ENCODE results near the gene PLA2G12B. TPM values are rescaled to one million over a fixed set of nuclear protein-coding genes. Genes with fewer than 3 reads are reported as not detected.

PLA2G12B gene
- total RNA-seq, 1 donor from 2014 or later = not detected

DNA sequence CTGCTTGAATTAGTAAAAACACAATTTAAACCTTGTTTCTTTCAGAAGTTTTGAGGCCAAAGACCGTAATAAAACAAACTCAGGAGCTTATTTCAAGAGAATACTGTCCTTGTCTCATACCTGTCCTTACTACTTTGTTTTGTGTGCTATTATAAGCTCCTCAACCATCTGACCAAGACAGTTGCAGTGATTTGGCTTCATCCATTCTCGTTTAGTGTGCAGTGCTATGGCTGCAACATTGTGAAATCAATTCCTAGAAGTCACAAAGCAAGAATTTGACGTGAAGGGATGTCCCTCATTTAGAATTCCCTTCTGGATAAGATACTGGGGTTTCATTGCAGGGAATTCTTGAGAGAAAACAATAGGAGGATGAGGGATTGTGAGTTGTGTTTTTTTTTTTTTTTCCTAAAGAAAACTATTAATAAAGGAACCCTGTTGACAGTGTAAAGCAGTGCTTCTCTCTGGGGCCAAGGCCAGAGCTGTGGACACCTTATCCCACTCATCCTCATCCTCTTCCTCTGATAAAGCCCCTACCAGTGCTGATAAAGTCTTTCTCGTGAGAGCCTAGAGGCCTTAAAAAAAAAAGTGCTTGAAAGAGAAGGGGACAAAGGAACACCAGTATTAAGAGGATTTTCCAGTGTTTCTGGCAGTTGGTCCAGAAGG lies 61.3 kb downstream of the PLA2G12B start, which contains the start of gene OIT3:
Gene OIT3 (plus strand): TSS at position 604 of the 663 bp plus-strand sequence. CDS start 60 bp downstream, outside the sequence.
- Mint-ChIP-seq H3K4me1 (ENCODE audit: low read depth, unreplicated experiment) (no peaks in the 10 kb centered on the region), H3K36me3 (ENCODE audit: low read depth, unreplicated experiment) (peaks cover 9% of the 10 kb centered on the region), H3K27ac (ENCODE audit: unreplicated experiment) (no peak within 1 kb of the TSS), H3K27me3 (ENCODE audit: low read depth, unreplicated experiment) (no peaks in the 10 kb centered on the region), H3K9me3 (ENCODE audit: unreplicated experiment) (no peaks in the 10 kb centered on the region), H3K4me3 (ENCODE audit: unreplicated experiment) (no peak within 1 kb of the TSS)
- H3K9ac ChIP-seq (ENCODE audit: low read length) = no peak within 1 kb of the TSS
- H3K4me2 ChIP-seq (ENCODE audit: low read length) = no peak within 1 kb of the TSS
- TF ChIP-seq, protein P1, sequence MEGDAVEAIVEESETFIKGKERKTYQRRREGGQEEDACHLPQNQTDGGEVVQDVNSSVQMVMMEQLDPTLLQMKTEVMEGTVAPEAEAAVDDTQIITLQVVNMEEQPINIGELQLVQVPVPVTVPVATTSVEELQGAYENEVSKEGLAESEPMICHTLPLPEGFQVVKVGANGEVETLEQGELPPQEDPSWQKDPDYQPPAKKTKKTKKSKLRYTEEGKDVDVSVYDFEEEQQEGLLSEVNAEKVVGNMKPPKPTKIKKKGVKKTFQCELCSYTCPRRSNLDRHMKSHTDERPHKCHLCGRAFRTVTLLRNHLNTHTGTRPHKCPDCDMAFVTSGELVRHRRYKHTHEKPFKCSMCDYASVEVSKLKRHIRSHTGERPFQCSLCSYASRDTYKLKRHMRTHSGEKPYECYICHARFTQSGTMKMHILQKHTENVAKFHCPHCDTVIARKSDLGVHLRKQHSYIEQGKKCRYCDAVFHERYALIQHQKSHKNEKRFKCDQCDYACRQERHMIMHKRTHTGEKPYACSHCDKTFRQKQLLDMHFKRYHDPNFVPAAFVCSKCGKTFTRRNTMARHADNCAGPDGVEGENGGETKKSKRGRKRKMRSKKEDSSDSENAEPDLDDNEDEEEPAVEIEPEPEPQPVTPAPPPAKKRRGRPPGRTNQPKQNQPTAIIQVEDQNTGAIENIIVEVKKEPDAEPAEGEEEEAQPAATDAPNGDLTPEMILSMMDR (IDR thresholded peaks at IDR 0.05; ENCODE audit: insufficient read depth, low read depth, low read length) = no peak
- TF ChIP-seq EZH2 (IDR thresholded peaks at IDR 0.05; ENCODE audit: insufficient read depth, low read length) = no peak
- no peaks in the 10 kb centered on the region for H3K27me3 ChIP-seq (ENCODE audit: insufficient read depth, low read length)
- H4K20me1 ChIP-seq (ENCODE audit: insufficient read depth, low read length) = no peaks in the 10 kb centered on the region
- DNase-seq (ENCODE audit: low read depth) (no peak), FAIRE-seq (no peak)
- H3K4me1 ChIP-seq (ENCODE audit: insufficient read depth, low read length) = no peaks in the 10 kb centered on the region
- no peak within 1 kb of the TSS for H3K4me3 ChIP-seq (ENCODE audit: insufficient read depth, low read depth, low read length)
- no peaks in the 10 kb centered on the region for H3K79me2 ChIP-seq (ENCODE audit: insufficient read depth, low read length)
- H2AFZ ChIP-seq (ENCODE audit: low read depth, low read length) = no peak within 1 kb of the TSS
- no peaks in the 10 kb centered on the region for H3K36me3 ChIP-seq (ENCODE audit: insufficient read depth, low read length)
- no peak within 1 kb of the TSS for H3K27ac ChIP-seq (ENCODE audit: low read depth, low read length)
- H3K9me3 ChIP-seq (ENCODE audit: insufficient read depth, low read depth, low read length) = no peaks in the 10 kb centered on the region

- no peak overlapping the region for H3K4me3 ChIP-seq (ENCODE audit: insufficient read depth, low read depth, low read length)
- H3K4me1 ChIP-seq (ENCODE audit: insufficient read depth, low read length) = peaks cover 7% of the 10 kb centered on the region
- DNase-seq (ENCODE audit: low read depth) (no peak), FAIRE-seq (no peak)
- Mint-ChIP-seq H3K4me1 (ENCODE audit: low read depth, unreplicated experiment) (peaks cover 6% of the 10 kb centered on the region), H3K36me3 (ENCODE audit: low read depth, unreplicated experiment) (peaks cover 15% of the 10 kb centered on the region), H3K4me3 (ENCODE audit: unreplicated experiment) (no peak overlapping the region), H3K27me3 (ENCODE audit: low read depth, unreplicated experiment) (no peaks in the 10 kb centered on the region), H3K9me3 (ENCODE audit: unreplicated experiment) (no peaks in the 10 kb centered on the region), H3K27ac (ENCODE audit: unreplicated experiment) (no peak overlapping the region)
- TF ChIP-seq EZH2 (IDR thresholded peaks at IDR 0.05; ENCODE audit: insufficient read depth, low read length) = no peak
- TF ChIP-seq, protein P1 (IDR thresholded peaks at IDR 0.05; ENCODE audit: insufficient read depth, low read depth, low read length) = no peak
- H3K36me3 ChIP-seq (ENCODE audit: insufficient read depth, low read length) = no peaks in the 10 kb centered on the region
- no peak overlapping the region for H3K27ac ChIP-seq (ENCODE audit: low read depth, low read length)
- H3K27me3 ChIP-seq (ENCODE audit: insufficient read depth, low read length) = no peaks in the 10 kb centered on the region
- no peaks in the 10 kb centered on the region for H4K20me1 ChIP-seq (ENCODE audit: insufficient read depth, low read length)
- H3K9me3 ChIP-seq (ENCODE audit: insufficient read depth, low read depth, low read length) = no peaks in the 10 kb centered on the region
- H3K9ac ChIP-seq (ENCODE audit: low read length) = no peak overlapping the region
- no peak overlapping the region for H2AFZ ChIP-seq (ENCODE audit: low read depth, low read length)
- no peaks in the 10 kb centered on the region for H3K79me2 ChIP-seq (ENCODE audit: insufficient read depth, low read length)
- no peak overlapping the region for H3K4me2 ChIP-seq (ENCODE audit: low read length)
These were observed 64.5 kb downstream of the PLA2G12B start for GRCh38 chr10:72890086-72890485.

DNA sequence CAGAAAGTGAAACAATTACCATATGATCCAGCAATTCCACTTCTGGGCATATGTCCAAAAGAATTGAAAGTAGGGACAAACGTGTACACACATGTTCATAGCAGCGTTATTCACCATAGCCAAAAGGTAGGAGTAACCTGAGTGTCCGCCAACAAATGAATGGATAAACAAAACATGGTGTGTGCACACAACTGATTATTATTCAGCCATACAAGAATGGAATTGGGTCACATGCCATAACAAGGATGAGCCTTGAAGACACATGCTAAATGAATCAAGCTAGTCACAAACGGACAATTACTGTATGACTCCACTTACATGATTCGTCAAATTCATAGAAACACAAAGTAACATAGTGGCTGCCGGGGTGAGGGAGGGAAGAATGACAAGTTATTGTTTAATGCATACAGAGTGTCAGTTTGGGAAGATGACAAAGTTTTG lies 65.2 kb downstream of the PLA2G12B start:
- Mint-ChIP-seq H3K27ac (ENCODE audit: unreplicated experiment) (no peak overlapping the region), H3K27me3 (ENCODE audit: low read depth, unreplicated experiment) (no peaks in the 10 kb centered on the region), H3K4me1 (ENCODE audit: low read depth, unreplicated experiment) (peaks cover 6% of the 10 kb centered on the region), H3K4me3 (ENCODE audit: unreplicated experiment) (no peak overlapping the region), H3K9me3 (ENCODE audit: unreplicated experiment) (no peaks in the 10 kb centered on the region), H3K36me3 (ENCODE audit: low read depth, unreplicated experiment) (peaks cover 15% of the 10 kb centered on the region)
- no peak overlapping the region for H3K4me2 ChIP-seq (ENCODE audit: low read length)
- no peaks in the 10 kb centered on the region for H3K79me2 ChIP-seq (ENCODE audit: insufficient read depth, low read length)
- DNase-seq (ENCODE audit: low read depth) (peak; percentile 15), FAIRE-seq (no peak)
- no peaks in the 10 kb centered on the region for H4K20me1 ChIP-seq (ENCODE audit: insufficient read depth, low read length)
- no peaks in the 10 kb centered on the region for H3K36me3 ChIP-seq (ENCODE audit: insufficient read depth, low read length)
- no peaks in the 10 kb centered on the region for H3K9me3 ChIP-seq (ENCODE audit: insufficient read depth, low read depth, low read length)
- no peak for TF ChIP-seq EZH2 (IDR thresholded peaks at IDR 0.05; ENCODE audit: insufficient read depth, low read length)
- TF ChIP-seq, protein P1 (IDR thresholded peaks at IDR 0.05; ENCODE audit: insufficient read depth, low read depth, low read length) = no peak
- H3K27me3 ChIP-seq (ENCODE audit: insufficient read depth, low read length) = no peaks in the 10 kb centered on the region
- H3K4me1 ChIP-seq (ENCODE audit: insufficient read depth, low read length) = peaks cover 7% of the 10 kb centered on the region
- H2AFZ ChIP-seq (ENCODE audit: low read depth, low read length) = no peak overlapping the region
- H3K4me3 ChIP-seq (ENCODE audit: insufficient read depth, low read depth, low read length) = no peak overlapping the region
- no peak overlapping the region for H3K27ac ChIP-seq (ENCODE audit: low read depth, low read length)
- no peak overlapping the region for H3K9ac ChIP-seq (ENCODE audit: low read length)

Data from astrocyte (in vitro differentiated cells and primary cell).